Fibroblast of the aortic adventitia (primary cell): Measurements from ENCODE around the gene FANCD2. TPM values are rescaled to one million over a fixed set of nuclear protein-coding genes. Genes with fewer than 3 reads are reported as not detected.
"Not testable (repeated sequence)": the region's sequence is repeated elsewhere in the genome, so short reads cannot be mapped to it uniquely, and the experiment has no call there.

ENCODE experiments used
- DNase-seq: peaks from one replicate; pipeline ENCODE4 v3.0.0-alpha.2; 2010; ENCODE audit warnings: low read depth
- H3K4me3 ChIP-seq: 2 replicates; pipeline ENCODE4 v1.5.1; 2011; ENCODE audit warnings: low read depth, mild to moderate bottlenecking, control low read depth, low read length, moderate library complexity
- total RNA-seq: library from RNA; depleted of rRNA; stranded (reverse); fragments of >200 nt; gene quantifications from 2 replicates; pipeline ENCODE4 v1.2.3, GENCODE V29; 2012; ENCODE audit warnings: low replicate concordance
- TF ChIP-seq, protein P1 (sequence below): IDR thresholded peaks from 2 replicates; pipeline ENCODE4 v1.5.1; 2011; ENCODE audit warnings: mild to moderate bottlenecking, low read length, control low read depth, inconsistent platforms; ENCODE audit not compliant: insufficient read depth

FANCD2 gene
- total RNA-seq, 1 donor, result 26.8 TPM

DNA sequence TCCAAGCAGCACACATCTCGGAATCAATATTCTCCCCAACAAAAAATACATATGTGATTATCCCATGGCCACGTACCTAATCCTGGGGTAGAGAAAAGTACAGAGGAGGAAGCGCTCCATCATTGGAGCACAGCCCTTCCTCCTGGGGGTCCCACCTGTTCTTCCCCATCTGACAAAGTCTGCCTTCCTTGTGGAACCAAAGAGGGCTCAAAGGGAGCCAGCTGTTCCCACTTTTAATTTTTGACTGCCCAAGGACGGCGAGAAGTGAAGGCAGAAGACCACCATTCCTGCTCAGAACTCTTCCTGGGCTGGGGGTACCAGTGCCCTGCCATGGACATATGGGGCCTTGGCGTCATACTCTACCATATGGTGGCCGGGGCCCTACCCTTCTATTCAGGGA is 14.1 kb upstream of the FANCD2 start:
- DNase-seq, result no peak
- no peak overlapping the region for H3K4me3 ChIP-seq
- TF ChIP-seq, protein P1, sequence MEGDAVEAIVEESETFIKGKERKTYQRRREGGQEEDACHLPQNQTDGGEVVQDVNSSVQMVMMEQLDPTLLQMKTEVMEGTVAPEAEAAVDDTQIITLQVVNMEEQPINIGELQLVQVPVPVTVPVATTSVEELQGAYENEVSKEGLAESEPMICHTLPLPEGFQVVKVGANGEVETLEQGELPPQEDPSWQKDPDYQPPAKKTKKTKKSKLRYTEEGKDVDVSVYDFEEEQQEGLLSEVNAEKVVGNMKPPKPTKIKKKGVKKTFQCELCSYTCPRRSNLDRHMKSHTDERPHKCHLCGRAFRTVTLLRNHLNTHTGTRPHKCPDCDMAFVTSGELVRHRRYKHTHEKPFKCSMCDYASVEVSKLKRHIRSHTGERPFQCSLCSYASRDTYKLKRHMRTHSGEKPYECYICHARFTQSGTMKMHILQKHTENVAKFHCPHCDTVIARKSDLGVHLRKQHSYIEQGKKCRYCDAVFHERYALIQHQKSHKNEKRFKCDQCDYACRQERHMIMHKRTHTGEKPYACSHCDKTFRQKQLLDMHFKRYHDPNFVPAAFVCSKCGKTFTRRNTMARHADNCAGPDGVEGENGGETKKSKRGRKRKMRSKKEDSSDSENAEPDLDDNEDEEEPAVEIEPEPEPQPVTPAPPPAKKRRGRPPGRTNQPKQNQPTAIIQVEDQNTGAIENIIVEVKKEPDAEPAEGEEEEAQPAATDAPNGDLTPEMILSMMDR, result no peak

GRCh38 chr3:10015461-10015904 is 10.8 kb upstream of the FANCD2 start:
- TF ChIP-seq, protein P1, result no peak
- DNase-seq, result peak; percentile 99
- H3K4me3 ChIP-seq, result peak overlapping the region; percentile 9

DNA sequence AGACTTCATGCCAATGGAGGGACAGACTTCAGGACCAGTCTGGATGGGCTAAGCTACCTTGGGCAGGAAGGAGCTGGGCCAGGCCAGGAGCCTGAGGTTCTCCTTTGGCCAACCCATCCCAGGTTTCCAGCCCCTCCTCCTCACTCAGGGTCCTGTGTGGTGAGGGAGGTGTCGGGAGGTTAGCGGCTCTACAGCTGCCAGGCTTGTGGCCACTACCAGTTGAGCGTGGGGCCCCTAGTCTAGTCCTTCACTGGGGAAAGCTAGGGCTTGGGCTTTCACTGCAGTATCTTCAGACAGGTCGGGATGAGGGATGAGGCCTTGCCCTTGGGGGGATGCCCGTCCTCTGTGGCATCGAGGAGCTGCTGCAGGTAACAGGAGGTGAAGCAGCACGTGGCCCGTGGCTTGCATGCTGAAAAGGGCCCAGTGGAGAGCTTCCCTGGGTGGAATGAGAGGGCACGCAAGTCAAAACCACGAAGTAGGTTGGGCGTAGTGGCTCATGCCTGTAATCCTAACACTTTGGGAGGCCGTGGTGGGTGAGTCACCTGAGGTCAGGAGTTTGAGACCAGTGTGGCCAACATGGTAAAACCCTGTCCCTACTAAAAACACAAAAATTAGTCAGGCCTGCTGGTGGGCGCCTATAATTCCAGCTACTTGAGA is 8.5 kb upstream of the FANCD2 start:
- peak; percentile 51 for DNase-seq
- TF ChIP-seq, protein P1, result no peak
- H3K4me3 ChIP-seq, result no peak overlapping the region

DNA sequence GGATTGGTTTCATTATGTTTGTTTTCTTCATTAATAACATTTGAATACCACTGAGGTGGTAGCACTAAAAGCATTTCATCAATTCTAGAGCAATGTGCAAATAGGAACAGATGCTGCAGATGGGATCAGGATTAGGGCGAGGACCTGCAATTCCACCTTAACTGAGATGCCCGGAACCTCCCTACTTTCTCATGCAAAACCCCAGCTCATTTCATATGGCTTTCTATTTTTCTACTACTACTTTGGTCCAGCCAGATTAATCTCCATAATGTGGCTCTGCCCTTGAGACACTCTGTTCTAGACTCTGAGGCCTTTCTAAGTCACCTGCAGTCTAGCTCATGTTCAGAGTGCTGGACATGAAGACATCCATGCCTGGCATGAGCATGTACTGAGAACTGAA is 7.4 kb upstream of the FANCD2 start:
- H3K4me3 ChIP-seq, DNase-seq: not testable (repeated sequence)

GRCh38 chr3:10019326-10019725 is 6.9 kb upstream of the FANCD2 start:
- no peak for DNase-seq
- no peak overlapping the region for H3K4me3 ChIP-seq
- TF ChIP-seq, protein P1, result no peak

- no peak for DNase-seq
- TF ChIP-seq, protein P1, result no peak
- H3K4me3 ChIP-seq, result no peak overlapping the region
Observed at GRCh38 chr3:10021856-10022775, 4.1 kb upstream of the FANCD2 start.

DNA sequence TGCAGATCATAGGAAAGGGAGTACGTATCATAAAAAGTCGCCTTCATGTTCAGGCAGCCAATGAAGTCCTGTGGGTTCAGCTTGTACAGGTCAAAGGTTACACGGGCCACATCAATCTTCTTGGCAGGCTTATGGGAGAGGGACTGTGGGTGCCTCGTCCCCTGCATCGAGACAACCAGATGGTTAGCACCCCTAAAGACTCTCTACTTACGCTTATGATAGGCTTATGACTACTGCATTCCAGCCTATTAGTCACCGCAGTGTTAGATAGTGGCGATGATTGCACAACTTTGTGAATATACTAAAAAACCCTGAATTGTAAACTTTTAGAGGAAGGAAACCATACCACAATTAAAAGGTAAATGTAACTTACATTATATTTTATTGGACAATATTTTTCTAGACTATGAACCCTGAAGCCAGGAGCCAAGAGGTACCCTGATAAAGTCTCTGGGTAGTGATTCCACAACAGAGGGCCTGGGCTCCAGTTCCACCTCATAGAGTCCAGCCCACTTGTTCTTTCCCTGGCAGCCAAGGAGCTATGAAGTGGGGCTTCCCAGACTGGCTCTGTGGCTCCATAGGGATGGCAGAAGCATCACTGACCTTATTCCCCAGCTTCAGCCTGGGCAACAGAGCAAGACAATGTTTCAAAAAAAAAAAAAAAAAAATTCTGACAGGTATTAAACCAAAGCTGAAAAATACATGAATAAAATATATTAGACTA is 2.5 kb upstream of the FANCD2 start:
- peak; percentile 90 for DNase-seq
- peak overlapping the region; percentile 42 for H3K4me3 ChIP-seq
- TF ChIP-seq, protein P1, result no peak
